Stimulated activated CD8-positive, alpha-beta memory T cell treated with anti-CD3 and anti-CD28 coated beads, Interleukin-15, amount 100 ng/mL, for 24 hours (primary cell): Measurements from ENCODE around the gene CASQ2.

Source experiments
- DNase-seq: peaks from one replicate; pipeline ENCODE4 v3.0.0-alpha.2; 2020; ENCODE audit warnings: low read depth

Gene CASQ2

DNA sequence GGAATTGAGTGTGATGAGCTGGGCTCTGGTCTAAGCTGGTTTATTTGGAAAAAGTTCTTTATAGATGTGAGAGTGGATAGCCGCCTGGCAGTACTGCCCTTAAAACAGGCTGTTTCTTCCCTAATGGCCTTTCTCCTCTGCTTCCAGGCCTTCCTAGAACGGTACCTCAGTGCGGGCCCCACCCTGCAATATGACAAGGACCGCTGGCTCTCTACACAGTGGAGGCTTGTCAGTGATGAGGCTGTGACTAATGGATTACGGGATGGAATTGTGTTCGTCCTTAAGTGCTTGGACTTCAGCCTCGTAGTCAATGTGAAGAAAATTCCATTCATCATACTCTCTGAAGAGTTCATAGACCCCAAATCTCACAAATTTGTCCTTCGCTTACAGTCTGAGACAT is 77.5 kb downstream of the CASQ2 start:
- no peak for DNase-seq

DNA sequence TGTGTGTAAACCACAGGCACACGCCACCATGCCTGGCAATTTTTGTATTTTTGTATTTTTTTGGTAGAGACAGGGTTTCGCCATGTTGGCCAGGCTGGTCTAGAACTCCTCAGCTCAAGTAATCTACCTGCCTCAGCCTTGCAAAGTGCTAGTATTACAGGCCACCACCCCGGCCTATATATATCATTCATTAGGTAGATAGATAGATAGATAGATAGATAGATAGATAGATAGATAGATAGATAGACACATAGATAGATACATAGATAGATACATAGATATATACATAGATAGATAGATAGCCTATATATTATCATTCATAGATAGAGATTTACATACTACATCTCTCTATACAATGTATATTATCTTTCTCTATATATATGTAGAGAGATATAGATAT is 80.8 kb downstream of the CASQ2 start:
- no peak for DNase-seq

DNA sequence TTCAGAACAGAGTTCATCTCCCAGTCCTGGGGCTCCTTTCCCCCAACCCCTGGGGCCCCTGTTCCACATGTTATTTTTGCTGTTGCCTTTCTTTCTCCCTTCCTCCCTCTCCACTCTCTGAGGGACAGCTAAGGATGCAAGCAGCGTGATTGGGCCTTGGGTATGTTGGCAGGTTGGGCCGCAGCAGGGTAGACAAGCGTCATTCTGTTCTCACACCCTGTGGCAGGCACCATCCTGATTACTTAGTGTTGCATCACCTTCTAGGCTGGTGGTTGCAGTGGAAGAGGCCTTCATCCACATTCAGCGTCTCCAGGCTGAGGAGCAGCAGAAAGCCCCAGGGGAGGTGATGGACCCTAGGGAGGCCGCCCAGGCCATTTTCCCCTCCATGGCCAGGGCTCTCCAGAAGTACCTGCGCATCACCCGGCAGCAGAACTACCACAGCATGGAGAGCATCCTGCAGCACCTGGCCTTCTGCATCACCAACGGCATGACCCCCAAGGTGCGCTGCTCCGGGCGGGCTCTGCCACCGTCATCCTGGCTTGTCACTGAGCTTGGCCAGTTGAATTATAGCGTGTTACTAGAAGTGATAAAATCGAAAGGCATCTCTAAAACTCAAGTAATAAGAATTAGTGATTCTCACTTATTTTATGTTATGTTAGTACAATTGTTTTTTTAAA is 83.3 kb downstream of the CASQ2 start:
- no peak for DNase-seq

DNA sequence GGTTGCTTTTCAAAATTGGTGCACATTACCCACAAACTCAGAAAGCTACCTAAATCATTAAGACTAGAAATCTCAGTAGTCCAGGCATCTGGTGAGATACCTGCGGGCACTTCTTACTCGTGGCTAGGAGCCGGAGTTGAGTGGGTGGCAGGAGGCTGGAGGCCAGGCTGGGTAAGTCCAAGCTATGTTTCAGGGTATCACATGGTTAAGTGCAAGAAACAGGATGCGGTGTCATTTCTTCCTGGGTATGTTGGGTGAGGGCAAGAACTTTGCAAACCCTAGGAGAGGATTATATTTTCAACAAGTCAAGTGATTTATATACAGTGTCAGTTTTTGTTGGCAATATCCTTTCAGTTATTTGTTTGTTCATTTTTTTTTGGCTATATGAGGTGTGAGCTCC is 85.7 kb downstream of the CASQ2 start:
- no peak for DNase-seq

DNA sequence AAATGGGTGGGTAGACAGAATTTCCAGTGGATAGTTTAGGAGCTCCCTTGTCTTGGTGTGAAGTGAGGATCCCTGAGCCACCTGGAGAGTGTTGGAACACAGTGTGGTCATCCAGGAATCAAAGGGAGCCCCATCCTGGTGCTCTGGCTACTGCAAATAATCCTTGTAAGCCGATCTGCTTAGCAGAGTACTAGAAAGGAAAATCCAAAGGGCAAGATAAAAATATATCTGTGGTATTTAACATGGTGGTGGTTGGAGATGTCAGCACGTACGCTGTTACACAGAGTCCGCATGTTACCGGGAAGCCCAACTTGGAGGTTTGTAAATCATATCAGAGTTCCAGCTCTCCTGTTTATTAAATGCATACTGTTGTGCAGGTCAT is 87.8 kb downstream of the CASQ2 start:
- DNase-seq = no peak

DNA sequence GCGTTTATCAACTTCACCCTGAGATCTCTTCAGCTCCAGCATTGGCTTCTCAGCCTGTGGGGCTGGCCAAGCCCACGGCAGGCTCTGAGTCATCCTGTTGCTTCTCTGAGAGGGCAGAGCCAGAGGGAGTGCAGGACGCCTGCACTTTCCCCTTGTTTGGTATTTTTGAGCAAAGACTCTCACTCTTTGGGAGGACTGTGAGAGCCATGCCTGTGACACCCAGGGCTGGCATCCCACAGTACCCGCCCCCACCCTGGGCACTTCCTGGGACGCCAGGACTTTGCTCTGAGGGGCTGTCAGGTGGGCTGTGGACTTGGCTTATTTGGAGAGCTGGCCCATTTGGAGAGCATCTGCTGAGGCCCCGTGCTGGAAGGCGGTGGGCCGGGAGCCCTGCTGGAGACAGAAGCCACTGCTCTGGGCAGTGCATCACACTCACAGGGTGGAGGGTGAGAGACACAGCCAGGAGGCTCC is 89.3 kb downstream of the CASQ2 start:
- no peak for DNase-seq

DNA sequence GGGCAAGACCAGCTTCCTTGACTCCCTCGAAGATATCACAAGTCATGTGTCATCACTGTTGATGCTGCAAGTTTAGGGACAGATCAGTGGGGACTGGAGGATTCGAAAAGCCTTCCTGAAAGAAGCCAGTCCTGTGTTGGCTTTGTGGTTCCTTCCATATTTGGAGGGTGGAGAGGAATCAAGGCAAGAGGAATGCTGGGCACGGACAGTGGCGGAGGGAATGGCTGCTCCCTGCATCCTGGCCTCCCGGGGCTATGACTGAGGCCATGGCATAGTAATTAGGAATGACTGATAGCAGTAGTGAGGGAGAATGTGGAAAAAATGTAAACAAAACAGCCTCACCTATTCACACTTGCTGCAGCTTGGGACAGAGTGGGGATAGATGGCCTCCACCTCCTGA is 90.4 kb downstream of the CASQ2 start:
- no peak for DNase-seq

DNA sequence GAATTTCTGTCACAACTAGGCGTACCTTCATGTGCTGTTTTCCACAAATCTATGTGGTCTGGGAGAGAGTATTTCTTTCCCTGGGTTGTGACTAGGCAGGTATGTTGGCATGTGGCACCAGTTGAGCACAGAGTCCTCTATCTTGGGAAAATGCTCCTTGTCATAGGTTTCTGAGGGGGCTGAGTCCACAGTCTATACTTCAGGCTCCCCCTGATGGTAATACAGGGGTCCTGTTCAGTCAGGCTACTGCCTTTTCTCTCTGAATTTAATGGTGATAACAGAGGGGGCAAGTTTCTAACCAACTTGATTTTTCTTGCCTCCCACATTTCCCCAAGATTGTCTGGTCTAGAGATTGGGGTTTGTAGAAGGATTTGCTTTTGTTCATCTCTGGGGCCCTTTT is 90.9 kb downstream of the CASQ2 start:
- no peak for DNase-seq

DNA sequence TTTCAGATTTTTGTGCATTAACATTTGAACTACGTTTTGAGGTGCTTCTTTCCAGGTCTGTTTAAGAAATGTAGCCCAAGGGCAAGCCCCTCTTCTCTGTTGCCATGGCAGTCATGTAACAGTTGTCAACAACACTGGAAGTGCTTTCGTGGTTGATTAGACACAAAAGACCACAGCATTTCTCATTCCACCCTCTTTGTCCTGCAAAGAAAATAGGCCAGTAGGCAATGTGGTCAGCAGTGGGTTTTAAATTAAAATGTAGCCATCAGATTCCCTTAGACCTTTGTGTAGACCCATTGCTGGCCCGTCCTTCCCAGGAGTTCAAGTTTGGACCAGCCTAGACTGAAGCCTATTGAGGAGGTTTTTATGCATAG is 91.3 kb downstream of the CASQ2 start:
- no peak for DNase-seq

DNA sequence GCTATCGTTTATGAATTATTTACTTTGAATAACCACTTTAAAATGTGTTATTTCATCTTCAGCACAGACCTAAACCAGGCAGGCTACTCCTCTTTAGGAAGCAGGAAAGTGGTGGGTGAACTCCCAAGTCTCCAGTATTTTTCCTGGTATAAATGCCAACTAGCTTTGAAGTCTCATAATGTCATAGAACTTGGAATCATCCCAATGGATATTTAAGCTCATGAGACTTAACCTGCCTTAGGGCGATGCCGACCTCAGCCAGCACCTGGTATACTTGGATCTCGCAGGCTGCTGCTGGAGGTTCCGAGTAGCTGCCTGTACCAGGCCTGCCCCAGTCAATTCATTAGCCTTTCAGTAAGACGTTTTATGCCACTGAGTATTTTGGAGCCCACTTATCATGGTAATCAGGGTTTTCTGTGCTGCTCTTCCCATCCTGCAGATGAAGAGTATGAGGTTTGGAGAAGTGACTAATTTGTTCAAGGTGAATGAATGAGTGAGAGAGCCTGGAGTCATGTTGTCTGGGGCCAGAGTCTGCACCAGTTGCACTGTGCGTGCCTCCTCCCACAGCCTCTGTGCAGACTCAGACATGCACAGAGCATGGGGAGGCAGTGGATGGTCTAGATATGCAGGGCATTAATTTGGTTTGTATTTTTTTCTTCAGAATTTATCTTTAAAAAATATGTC is 91.9 kb downstream of the CASQ2 start:
- DNase-seq = no peak

DNA sequence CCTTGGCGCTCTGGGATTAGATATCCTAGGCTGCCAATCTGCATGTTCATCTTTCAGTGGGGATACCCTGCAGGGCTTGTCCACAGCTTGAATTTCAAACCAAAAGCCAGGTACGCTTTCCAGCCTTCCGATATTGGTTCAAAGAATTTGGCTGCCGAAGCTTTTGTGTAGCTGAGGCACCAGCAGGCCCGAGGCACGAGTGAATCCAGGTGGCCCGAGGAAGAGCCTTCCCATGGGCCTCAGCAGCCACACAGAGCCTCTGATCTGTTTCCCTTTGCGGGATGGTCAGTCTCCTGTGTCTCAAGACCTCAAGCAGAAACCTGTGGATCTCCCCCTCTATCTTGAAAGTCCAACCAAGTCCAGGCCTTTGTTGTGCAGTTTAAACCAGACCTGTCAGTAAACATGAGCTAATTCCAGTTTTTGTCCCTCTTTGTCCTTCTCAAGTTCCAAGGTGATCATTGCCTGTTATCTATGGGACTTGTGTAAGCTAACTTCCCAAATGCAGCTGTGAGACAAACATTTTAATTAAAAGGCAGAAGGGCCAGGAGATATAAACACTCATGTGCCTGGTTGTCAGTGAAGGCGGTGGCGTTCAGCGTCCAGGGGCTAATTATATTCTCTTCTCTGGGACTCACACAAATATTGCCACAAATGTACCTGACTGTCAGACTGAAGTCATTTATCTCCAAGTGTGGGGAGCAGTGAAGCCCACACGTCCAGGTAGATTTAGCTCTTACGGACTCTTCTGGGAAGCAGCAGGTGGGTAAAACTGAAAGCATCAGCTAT is 96.1 kb downstream of the CASQ2 start:
- DNase-seq = no peak

DNA sequence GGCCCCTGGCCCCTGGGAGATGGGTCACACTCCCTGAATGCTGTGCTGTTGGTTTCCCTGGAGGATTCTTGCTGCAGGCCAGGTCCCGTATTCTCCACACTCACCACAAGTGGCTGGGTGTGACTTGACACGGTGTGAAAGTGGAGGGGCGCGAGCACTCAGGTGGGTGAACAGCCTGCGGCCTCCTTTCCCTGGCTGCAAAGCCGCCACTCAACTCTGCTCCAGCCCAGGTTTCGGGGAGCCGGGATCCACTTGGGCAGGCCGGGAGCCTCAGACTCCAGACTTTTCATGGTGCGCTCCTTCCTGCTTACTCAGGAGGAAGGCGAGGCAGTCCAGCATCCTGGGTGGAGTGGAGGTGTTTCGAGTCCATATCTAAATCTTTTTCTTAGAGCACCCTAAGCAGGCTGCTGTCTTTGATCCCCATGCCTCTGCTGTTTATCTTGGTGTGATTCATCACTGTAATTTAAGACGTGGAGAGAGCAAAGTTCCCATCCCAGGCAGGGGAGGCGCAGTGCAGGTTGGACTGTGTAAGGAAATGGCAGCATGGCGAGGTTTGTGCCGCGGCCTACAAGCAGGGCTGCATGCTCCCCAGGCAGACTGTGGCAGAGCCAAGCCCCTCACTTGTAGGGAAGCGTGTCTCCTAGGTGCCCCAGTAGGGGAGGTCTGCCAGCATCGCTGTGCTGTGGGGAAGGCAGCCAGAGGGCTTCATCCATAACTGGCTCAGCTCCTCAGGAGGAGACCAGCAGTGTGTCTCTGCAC is 97.2 kb downstream of the CASQ2 start:
- no peak for DNase-seq

DNA sequence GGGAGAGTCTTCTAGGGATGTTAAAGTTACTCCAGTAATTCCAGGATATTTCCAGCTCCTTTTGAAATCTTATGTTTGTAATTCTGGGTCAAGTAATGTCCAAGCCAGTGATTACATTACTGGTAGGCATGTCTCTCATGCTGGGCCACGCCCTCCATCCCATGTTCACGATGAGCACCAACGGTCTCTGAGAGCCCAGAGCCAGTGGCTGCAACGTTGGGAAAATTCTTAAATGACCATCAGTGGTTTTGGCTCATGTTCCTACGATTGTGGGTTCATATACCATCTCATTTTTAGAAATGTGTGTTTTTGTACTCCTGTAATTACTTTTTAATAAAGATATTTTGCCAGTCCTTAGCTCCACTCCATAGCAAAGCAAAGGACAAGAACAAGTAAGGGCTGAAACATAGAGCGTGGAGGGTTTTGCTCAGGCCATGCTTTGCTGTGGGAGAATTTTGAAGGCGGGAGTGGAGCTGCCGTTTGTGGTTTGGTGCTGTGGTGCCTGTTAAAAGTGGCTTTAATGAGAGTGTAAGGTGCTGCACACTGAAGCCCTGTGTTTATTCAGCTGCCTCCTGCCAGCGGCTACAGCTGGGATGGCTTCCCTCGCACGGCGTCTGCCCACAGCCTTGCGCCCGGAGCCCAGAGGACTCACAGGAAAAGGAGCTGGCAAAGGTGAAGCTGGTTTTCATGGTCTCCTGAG is 97.9 kb downstream of the CASQ2 start:
- DNase-seq = no peak

DNA sequence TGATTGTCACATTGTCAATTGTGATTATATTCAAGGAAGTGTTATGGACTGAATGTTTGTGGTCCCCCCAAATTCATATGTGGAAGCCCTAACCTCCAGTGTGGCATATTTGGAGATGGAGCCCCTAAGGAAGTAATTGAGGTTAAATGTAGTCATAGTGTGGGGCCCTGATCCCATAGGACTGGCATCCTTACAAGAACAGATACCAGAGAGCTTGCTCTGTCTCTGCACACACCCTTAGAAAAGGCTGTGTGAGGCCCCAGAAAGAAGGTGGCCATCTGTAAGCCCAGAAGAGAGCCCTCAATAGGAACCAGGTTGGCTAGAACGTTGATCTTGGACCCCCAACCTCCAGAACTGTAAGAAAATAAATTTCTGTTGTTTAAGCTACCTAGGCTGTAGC is 98.6 kb downstream of the CASQ2 start:
- DNase-seq = no peak

DNA sequence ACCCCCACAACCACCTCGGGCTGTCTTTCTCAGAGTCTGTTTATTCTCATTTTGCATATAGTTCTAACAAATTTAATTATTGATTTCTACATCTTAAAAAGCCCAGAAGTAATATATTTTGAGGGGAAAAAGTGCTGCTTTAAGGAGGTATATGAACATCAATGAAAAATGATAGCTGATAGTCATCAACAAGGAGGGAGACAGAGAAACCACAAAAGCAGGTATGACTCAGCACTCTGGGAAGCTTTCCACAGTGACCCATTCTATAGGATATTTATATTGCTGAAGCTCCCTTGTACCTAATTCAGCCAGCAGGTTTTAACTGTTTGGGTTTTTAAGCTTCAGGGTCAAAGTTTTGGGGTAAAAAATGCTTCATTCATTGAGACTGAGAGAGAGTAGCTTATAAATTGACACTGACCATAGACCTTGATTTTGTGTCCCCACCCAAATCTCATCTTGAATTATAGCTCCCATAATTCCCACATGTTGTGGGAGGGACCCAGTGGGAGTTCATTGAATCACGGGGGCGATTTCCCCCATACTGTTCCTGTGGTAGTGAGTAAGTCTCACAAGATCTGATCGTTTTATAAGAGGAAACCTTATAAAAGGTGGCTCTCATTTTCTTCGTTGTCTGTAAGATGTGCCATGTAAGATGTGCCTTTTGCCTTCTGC is 99.4 kb downstream of the CASQ2 start:
- DNase-seq = no peak

DNA sequence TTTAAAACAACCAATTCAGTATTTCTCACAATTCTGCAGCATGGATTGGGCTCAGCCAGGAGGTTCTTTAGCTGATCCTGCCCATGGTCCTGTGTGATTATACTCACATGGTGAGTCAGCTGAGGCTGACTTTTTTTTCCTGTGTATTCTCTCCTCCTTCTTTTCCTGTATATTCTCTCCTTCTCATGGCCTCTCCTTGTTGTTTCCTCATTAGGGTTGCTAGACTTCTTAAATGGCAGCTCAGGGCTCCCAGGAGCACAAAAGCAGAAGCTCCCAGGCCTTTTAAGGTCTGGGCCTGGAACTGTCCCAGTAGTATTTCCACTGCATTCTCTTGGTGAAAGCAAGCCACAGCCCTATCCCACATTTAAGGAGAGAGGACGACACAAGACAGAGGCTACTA is 99.9 kb downstream of the CASQ2 start:
- DNase-seq = no peak

DNA sequence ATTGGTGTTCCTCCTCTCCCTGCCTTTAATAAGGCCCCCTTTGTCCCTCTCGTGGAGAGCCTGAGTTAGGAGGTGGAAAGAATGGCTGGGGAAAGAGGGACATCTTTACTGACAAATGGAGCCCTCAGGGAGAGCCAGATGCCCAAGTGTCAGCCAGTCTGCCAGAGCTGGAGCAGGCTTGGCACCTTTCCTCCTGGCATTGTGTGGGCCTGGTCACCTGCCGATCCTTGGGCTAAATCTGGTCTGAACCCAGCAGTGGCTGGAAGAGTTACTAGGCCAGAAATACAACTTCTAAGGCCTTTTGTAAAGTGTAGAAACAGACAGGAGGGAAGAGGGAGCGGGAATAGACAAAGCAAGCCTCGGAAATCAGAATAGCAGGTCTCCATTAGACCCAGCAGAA is 101.8 kb downstream of the CASQ2 start:
- DNase-seq = no peak

DNA sequence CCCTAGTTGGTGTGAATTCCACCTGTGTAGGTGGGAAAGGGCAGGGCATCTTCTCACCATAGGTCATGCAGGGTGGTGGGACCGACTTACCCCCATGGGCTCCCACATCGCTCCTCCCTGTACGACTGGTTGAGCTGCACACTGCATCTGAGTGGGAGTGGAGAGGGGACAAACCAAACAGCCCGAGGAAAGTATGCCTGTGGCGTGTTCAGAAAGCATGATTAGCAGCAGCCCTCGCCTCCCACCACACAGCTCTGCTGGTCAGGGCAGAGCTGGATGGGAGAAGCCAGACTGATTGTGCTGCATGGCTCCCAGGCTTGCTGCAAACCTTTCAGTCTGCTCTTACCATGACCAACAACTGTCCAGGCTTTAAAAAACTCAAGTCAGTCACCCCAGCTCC is 102.3 kb downstream of the CASQ2 start:
- no peak for DNase-seq

DNA sequence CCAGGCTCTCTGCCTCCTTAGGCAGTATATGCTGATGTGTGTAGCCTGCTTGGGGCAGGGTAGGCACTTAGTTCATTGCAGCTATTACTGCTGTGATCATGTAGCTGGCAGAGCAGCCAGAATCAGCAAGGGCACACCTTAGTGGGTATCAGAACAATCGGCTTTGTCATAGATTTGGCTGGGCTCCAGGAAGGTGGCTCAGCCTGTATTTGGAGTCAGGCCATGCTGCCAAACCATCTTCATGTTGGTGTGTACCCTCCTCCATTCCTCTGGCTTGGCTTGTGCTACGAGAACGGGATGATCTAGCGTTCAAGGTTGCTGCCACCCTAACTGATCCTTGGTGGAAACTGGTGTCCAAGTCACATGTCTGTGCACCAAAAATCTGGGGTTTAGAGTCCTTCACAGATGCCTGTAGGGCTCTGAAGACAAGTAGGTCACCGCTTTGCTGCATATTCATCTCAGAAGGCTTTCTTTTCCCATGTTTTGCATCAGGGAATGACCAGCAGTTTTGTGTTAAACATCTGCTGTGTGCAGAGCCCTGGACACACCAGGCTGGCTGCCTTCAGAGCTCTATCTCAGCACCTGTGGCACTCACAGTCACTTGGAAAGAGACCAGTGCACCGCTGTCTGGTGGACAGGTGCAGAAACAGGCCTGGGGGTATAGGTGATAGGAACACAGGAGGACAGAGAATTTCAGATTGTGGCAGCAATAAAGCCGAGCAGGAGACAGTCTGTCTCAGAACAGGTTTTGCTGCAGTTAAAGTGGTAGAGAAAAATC is 103.0 kb downstream of the CASQ2 start:
- no peak for DNase-seq

DNA sequence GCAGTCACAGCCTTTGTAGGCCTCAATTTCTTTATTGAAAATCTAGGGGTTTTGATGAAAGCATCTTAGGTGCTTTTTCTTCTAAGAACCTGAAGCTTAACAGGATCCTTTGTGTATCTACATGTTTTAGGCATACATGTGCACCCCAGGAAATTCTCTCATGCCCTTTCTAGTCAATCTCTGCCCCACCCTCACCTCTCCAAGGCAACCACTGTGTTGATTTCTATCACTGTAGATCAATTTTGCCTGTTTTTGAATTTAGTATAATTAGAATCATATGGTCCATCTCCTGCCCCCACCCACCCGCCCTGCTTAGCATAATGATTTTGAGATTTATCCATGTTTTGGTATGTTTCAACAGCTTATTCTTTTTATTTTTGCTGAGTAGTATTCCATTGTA is 107.4 kb downstream of the CASQ2 start:
- DNase-seq = no peak

DNA sequence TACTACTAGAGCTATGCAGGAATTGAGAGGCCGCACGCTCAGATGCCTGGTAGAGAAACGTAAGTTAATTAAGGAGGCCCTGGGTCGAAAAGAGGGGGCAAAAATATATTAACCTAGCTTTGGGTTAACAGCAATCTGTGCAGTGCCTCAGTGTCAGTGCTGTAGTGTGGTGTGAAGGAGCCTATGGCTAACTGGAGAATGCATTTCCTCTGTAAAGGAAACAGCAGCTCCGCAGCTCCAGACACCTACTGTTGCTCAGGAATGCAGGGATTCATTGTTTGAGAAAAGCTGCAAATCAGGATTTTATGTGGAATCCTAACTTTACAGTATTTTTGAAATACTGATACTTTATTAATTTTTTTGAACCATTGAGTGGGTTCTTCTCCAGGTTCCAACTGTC is 108.4 kb downstream of the CASQ2 start:
- no peak for DNase-seq
